GM18870 (cell line): ENCODE data around the gene RELN.

Source experiments
- ATAC-seq: cut with Tn5 transposase; IDR thresholded peaks from one replicate; pipeline ENCODE4 v1.9.1; 2021; ENCODE audit warnings: moderate library complexity; ENCODE audit not compliant: unreplicated experiment

Gene RELN

DNA sequence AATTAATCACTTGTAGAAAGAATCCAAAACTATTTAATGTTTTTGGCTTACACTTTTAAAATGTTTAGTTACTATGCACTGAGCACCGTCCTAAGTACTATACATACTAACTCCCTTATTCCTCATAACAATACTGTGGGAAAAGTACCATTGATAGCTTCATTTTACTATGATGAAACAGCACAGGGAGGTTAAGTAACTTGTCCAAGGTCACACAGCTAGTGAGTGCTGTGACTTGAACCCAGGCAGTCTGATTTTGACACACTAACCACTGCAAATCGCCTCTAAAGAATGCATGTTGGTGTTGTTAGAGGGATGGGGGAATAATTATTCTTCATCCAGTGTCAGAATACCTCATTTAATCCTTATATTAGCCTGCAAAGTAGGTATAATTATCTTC lies 1.9 kb upstream of the RELN start:
- no peak for ATAC-seq

DNA sequence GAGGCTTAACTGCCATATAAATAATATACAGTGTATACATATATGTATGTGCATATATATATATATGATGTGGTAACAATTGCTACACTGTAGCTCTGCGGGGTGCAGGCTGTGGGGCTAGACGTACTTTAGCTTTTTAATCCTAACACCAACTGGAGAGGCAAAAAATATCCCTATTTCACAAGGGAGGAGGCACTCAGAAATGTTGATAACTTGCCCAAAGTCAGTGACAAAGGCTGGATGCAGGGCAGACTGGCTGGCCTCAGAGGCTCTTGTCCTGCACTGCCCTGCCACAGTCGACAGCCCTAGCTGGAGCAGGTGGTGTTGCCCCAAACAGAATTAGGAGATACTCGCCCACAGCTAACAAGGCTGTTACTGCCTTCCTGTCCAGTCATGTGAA lies 1.5 kb upstream of the RELN start:
- no peak for ATAC-seq

DNA sequence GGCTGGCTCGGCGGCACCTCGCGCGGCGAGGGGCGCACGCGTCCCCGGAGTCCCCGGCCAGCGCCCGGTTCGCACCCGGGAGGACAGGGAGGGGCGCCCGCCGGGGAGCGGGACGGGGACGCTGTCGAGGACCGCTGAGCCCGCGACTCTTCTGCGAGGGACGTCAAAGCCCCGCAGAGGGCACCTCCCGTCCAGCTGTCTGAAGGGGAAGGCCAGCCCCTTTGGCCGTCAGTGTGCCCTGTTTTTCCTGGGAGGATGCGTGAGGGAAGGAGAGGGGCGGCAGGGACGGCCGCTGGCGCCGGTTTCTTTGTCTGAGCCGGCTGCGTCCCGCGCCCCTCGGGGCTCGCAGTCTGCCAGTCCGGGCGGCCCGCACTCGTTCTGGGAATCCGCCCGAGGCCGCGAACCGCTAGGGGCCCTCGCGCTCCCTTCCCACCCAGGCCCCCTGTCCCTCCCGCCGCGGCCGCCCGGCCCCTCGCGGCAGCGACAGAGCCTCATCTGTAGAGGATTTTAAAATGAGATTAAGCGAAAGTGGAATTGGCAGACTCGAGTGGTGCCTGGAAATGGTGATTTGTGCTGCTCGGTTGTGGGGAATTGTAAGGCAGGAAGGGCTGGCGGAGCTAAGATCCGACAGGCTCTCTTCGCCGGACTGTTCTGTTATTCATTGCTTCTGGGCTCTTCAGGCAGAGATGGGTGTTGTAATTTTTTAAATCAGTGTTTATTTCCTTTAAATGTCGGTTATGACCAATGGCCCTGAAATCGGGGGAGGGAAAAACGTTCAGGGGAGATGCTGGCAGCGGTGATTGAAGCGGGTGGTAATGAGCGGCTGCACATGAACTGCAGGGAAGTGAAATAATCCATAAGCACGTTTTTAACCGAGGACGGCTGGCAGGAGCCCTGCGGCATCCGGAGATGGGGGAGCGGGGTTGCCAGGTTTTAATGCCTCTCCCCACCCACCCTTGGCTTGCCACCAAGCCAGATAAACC lies 618 bp upstream of the RELN start:
- ATAC-seq, result no peak

DNA sequence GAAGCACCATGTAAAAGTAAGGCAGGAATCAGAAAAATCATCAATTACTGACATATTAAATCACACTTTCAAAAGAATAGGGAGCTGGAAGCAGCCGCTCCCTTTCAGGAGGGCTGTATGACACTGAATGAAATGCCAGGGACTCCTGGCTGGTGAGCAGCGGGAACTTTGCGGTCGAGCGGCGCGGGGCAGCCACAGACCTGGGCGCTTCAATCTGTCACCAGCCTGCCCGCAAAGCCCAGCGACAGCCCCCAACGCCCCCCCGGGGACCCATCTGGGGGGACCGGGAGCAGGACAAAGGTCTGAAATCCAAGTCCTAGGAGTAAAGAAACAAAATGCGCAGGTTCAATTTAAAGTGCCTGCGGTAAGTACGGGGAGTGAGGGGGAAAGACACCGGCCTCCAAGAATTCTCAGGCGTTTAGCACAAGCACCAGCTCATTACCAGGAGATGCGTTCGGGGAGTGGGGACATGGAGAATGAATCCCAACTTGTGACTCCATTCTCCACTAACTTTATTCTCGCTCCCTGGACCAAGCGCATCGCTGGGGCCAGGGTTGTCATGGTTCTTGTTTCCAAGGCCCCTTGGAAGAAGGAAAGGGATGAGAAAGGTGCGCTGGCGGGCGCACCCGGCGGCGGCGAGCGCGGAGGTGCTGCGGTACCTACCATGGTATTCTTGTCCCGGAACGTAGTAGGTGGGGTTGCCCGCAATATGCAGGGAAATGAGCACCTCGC lies 824 bp downstream of the RELN start:
- no peak for ATAC-seq

DNA sequence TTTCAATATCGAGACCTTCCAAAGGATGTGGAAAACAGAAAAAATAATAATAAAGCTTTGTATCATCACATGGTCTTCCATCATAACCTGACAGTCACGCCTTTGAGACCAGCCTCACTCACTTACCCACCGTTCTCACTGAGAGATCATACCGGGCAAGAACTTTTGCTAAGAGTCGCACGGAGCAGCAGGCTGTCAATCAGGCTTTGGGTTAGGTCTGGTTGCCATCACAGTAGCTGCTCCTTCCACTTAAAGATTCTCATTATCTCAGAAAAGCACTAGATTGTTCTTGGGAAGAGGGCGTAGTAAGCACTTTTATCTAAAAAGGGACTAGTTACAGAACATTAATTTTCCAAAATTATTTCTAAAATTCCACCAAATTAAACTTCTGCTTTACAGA lies 2.0 kb downstream of the RELN start:
- no peak for ATAC-seq

DNA sequence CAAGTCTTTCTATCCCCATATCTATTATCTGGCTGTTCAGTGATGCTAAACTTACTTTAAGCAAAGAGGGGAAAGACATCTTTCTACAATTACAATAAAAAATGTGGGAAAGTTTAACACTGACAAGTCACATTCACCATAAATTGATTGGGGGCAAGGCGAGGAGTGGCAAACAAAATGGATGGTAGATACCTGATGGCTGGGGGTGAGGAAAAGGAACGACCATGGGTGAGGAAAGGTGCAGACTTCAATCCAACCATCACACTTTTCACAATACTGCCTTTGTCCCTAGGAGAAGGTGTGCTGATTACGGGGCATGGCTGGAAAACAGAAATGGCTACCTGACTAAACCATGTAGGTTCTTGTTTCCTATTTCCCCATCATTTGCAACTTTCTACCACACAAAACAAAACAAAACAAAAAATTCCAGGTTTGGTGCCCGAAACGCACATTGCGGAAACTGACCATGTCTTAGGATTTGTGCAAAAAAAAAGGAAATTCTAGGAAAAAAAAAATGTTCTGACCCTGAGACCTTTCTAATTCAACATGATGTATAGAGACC lies 3.8 kb downstream of the RELN start:
- no peak for ATAC-seq

DNA sequence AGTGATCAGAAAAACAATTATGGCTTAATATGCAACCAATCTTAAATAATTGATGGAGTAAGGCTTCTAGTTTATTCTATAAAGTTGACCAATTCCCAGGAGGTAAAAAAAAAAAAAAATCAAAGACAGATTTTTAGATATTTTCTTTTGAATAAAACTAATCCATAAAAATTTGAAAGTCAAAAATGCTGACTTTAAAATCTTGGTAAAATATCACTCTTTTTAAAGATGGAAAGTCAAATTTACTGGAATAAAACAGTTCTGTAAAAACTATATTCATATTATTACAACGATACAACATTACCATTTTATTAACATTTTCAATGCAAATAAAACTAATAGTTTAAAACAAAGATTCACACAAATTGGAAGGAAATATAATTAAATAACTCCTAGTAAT lies 5.4 kb downstream of the RELN start:
- no peak for ATAC-seq

DNA sequence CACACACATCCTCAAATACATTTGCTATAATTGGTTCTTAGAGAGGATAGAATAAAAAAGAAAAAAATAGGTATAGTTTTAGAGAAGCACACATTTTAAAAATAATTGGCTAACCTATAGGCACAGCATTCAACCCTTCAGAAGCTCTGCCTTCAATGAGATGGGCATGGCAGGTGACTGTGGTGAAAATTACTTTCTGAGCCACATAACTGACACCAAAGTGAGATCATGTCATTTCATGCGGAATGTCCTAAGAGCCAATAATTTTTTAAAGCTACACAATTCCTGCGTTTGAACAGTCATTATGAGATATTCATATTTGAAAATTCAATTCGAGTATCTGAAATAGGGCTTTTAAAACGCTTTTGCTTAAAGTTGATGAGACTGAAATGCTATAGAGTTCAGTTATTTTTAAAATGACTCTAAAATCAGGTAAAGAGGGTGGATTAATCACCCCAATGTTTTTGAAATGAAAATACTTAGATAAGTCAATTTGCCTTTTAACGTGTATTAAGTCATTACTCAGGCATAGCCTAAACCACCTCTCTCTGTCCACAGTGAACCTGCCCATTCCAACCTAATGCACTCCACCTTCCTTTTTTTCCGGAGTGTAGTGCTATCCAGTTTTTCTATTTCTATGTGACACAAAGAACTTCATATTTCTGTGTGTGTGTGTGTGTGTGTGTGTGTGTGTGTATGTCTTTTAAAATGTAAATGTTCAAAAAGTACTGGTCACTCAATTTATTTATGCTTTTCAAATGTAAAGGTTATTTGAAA lies 6.1 kb downstream of the RELN start:
- no peak for ATAC-seq

DNA sequence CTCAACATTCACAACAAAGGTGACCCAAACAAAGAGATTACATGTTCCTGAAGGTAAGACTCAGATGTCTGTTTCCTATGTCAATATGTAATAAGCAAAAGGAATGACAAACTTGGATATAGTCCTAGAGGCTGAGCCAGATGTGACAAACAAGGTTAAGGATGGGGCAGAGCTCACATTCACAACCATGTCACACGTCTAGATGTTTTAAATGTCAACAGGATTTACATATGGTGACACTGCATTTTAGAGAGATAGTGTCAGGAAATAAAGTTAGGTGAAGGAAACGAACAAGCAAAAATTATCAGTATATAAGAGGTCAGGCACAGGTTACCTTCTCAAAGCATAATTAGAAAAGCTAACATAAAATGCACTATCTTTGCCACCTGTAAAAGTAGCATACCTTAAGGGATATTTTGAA lies 8.4 kb downstream of the RELN start:
- ATAC-seq, result no peak

DNA sequence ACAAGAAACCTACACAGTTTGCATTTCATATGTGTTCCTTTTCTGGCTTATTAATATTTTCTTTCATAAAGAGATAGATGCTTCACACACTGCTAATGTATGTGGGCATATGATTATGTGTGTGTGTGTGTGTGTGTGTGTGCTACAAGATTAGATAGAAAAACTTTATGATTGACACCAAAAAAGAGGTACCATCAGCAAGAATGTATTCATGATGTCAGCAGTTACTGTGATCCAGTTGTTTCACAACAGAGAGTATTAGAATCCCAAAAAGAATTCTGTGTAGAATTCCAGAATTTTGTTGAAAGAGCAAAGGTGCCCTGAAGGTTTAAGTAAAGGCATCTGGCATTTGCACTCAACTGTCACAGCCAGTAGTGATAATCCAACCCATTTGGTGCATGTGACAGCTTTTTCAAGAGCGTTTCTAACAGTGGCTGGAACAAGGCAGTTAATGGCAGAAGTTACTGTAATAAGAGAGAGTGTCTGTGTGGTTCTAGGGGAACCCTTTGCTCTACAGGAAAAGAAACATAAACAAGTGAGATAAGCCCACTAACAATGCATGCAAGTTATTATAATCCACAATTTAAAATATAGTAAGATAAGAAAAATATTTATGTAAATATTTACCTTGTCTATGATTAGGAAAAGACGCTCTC lies 16.6 kb downstream of the RELN start:
- no peak for ATAC-seq

DNA sequence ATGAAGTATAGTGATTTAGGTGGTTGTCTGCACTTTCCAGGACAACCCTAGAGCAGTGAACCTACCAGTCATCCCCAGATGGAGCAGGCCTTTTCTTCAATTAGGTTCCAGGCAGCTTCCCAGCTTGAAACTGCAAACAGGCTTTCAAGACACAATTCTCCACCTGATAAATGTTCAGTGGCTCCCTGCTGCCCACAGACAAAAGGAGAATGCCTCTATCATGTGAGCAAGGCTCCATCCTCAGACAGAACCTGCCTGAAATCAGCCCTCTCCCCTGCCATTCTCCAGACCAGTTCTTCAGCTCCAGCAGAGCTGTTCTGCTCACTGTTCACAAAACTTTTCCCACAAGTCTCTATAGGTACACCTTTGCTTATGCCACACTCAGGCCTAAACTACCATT lies 22.1 kb downstream of the RELN start:
- ATAC-seq, result no peak

DNA sequence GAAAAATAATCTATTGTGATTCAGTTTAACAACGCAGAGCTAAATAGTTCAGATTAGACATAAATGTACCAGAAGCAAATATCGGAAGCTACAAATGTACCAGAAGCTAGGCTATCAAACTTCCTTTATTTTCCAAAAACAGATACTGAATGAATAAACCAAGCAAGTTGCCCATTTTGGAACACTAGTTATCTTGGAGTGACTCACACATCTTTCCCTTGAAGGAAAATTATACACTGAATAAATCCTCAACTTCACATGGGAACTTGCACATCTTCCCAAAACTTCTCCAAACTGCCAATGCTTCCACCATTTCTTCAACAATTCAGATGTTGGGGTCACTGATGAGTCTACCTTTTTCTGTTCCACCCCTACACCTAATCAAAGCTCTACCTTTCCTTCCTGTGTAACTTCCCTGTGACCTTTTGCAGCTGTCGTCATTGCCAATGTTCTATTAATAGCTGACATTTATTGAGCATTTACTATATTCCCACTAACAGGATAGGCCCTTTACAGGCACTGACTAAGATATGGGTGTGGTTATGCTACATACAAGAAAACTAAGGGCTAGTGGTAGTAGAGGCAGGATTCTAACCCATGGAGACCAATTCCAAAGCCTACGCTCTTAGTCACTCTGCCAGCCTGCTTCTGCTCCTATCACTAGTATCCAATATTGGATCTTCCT lies 22.7 kb downstream of the RELN start:
- no peak for ATAC-seq

DNA sequence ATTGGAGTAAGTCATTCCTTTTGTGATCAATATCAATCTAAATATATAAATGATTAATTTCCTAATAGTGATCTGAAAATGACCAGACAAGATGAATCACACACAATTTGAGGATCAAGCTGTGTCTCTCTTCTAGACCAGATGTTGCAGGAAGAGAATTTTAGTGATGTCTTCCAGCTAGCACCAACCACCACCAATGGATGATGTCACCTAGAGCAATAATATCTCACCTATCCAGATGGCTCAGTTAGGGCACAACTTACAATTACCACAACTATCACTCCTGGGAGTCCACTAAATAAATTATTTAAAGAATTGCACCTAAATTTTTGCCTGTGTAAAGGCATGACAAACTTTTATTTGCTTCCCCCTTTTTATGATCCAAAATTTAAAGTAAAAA lies 25.2 kb downstream of the RELN start:
- no peak for ATAC-seq

DNA sequence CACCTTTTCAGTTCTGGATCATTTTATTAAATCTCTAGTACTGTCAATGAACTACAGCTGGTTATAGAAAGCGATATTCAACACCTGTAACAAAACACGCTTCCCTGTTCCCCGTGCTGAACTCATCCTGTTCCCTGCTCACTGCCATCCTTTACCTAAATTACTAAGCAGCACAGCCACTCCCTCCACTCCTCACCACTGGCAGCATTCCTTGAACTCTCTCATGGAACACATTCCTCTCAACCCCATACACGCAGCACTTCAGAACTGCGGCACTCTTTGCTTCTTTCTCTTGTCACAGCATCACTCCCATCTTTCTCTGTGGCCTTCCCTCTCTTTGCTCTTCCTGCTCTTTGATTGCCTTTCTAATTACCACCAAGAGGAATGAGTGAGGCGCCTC lies 27.4 kb downstream of the RELN start:
- ATAC-seq, result no peak

DNA sequence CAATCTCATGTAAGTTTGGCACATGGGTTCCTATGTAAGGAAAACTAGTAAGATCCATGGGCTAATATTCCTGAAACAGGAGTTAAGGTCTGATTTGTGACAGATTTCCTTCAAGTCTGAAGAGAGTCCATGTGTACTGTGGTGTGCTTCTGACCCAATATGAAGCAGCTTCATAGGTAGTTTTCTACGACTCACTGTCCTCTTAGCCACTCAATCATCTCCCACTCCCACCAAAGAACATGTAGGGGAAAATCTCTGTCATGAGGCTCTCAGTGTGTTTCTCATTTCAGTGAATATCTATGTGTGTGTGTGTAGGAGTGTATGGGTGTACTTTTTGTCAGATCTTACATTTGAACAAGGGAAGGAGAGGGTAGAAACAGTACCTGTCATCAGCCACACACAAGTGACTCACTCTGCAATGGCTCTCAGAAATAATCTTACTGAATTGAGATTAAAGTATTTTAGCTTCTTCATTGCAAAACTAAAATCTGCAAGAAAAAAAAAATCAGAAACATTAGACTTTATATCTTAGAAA lies 31.1 kb downstream of the RELN start:
- no peak for ATAC-seq

DNA sequence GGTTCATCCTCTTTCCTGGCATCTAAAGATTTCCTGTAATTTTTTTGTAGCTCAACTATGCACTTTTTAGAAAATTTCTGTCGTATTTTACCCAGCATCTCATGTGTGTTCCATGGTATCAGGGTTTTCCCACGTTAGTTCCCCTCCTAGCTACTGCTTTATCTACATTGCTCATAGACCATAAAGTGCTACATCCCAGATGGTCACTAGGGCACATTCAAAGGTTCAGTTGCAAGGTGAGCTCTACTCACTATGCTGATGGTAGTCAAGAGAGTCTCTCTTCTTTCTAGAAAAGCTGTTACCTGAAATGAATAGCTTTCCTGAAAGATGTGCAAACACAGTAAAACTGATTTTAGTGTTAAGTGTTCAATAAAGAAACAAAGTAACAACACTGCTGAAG lies 33.5 kb downstream of the RELN start:
- ATAC-seq, result no peak

DNA sequence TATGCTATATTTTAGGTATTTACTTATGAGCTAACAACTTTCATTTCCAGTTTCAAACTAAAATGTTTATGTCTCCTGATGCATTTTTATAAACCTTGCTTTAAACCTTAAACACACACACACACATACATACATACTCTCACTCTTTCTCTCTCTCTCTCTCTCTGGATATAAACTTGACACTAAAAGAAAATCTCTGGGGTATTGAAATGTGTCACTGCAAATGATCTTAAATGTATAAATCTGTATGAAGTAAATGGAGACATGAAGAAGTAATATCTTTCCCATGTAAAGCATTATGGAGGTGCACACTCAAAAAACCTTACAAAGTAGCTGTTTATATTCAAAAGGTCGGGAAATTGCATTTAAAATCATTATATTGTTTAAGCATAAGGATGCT lies 37.0 kb downstream of the RELN start:
- ATAC-seq, result no peak

DNA sequence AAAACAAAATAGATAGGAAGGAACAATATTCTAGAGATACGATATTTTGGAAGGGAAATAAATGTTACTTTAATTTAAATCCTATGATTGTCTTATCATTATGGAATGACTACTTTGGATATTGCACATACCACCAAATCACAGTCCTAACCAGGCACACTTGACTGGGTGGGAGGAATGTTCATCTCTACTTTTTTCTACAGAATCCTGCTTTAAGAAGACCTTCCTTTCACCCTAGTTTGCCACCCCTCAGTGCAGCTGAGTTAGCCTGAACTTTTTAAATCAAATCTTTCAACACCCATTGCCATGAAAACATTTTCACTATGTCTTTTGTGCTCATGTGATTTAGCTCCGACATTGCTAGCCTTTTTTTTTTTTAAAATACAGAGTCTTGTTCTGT lies 38.1 kb downstream of the RELN start:
- no peak for ATAC-seq

DNA sequence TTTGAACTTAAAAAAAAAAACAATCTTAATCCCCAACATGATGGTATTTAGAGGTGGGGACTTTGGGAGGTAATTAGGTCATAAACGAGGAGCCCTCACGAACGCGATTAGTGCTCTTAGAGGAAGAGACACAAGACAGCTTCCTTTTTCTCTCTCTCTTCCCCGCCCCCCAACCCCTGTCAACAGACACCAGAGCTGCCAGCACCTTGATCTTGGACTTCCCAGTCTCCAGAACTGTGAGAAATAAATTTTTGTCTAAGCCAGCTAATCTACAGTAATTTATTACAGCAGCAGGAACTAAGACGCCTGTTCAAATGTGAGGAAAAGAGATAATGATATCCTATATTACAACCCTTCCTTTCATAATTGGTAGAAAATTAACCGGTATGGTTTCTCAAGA lies 40.1 kb downstream of the RELN start:
- ATAC-seq, result no peak
